Measurements from ENCODE around the gene ADAP1. TPM values are rescaled to one million over a fixed set of nuclear protein-coding genes. Genes with fewer than 3 reads are reported as not detected.

ADAP1 gene
- total RNA-seq, 6 experiments from 2014 or later = 1.4 to 4.2 (median 2.7) TPM

- peak in 1 of 4 donors; percentile 18 for ATAC-seq
- H3K4me3 ChIP-seq = no peak overlapping the region
- no peak overlapping the region for H3K27ac ChIP-seq
- no peaks in the 10 kb centered on the region for H3K9me3 ChIP-seq
- H3K4me1 ChIP-seq = no peaks in the 10 kb centered on the region
- intact Hi-C loops (cut with DNase I) = no loop called here
- TF ChIP-seq POLR2A (IDR thresholded peaks at IDR 0.05) (no peak), CTCF (IDR thresholded peaks at IDR 0.05) (no peak)
- DNase-seq = peak in 2 of 3 donors; percentile 14 to 35
- H3K36me3 ChIP-seq = no peaks in the 10 kb centered on the region
- 54% methylated on average over 22 of the region's 29 CpGs for WGBS (ENCODE audit: insufficient coverage, low coverage, low lambda C conversion rate, missing lambda C conversion rate)
- H3K27me3 ChIP-seq = no peaks in the 10 kb centered on the region
Observed at GRCh38 chr7:930975-931758, 23.3 kb downstream of the ADAP1 start.

- intact Hi-C loops (cut with DNase I) = no loop called here
- peak; percentile 11 to 42 (median 41) for DNase-seq
- Histone ChIP-seq H3K4me1 (no peaks in the 10 kb centered on the region), H3K27me3 (no peaks in the 10 kb centered on the region), H3K27ac (no peak overlapping the region), H3K4me3 (no peak overlapping the region), H3K36me3 (no peaks in the 10 kb centered on the region), H3K9me3 (no peaks in the 10 kb centered on the region)
- TF ChIP-seq POLR2A (IDR thresholded peaks at IDR 0.05) = no peak
- TF ChIP-seq CTCF (IDR thresholded peaks at IDR 0.05) = no peak
- 76% methylated on average over 9 of the region's 14 CpGs for WGBS (ENCODE audit: insufficient coverage, low coverage, low lambda C conversion rate, missing lambda C conversion rate)
- no peak for ATAC-seq
Observed at GRCh38 chr7:929311-929711, 25.2 kb downstream of the ADAP1 start.

GRCh38 chr7:927031-927671, 27.3 kb downstream of the ADAP1 start:
- H3K4me1 ChIP-seq = no peaks in the 10 kb centered on the region
- no peak overlapping the region for H3K4me3 ChIP-seq
- no peaks in the 10 kb centered on the region for H3K36me3 ChIP-seq
- no peaks in the 10 kb centered on the region for H3K27me3 ChIP-seq
- ATAC-seq (no peak), DNase-seq (peak; percentile 17 to 49 (median 37))
- TF ChIP-seq POLR2A (IDR thresholded peaks at IDR 0.05) = no peak
- H3K27ac ChIP-seq = no peak overlapping the region
- intact Hi-C loops (cut with DNase I) = no loop called here
- no peaks in the 10 kb centered on the region for H3K9me3 ChIP-seq
- WGBS (ENCODE audit: insufficient coverage, low coverage, low lambda C conversion rate, missing lambda C conversion rate) = 75% methylated on average over 2 of the region's 21 CpGs

GRCh38 chr7:926061-927030, 28.1 kb downstream of the ADAP1 start:
- Histone ChIP-seq H3K27me3 (no peaks in the 10 kb centered on the region), H3K9me3 (no peaks in the 10 kb centered on the region), H3K27ac (no peak overlapping the region), H3K4me1 (no peaks in the 10 kb centered on the region), H3K36me3 (no peaks in the 10 kb centered on the region), H3K4me3 (no peak overlapping the region)
- no CpG with 5 or more reads among the region's 47 CpGs for WGBS (ENCODE audit: insufficient coverage, low coverage, low lambda C conversion rate, missing lambda C conversion rate)
- TF ChIP-seq POLR2A (IDR thresholded peaks at IDR 0.05) (no peak), CTCF (IDR thresholded peaks at IDR 0.05) (no peak)
- ATAC-seq (no peak), DNase-seq (peak; percentile 15 to 54 (median 41))
- intact Hi-C loops (cut with DNase I) = no loop called here
